Neural crest cell (in vitro differentiated cells): Measurements from ENCODE around the gene DTNBP1. TPM values are rescaled to one million over a fixed set of nuclear protein-coding genes. Genes with fewer than 3 reads are reported as not detected.

Experiments used
- DNase-seq: peaks from one replicate; pipeline ENCODE4 v3.0.0; 2021; ENCODE audit warnings: low read depth, mixed read lengths, low spot score
- H3K27ac Mint-ChIP-seq: one replicate; pipeline ENCODE4 v1.8.0; 2021; ENCODE audit warnings: mild to moderate bottlenecking, mixed read lengths; ENCODE audit not compliant: unreplicated experiment
- H3K27me3 Mint-ChIP-seq: 2 replicates; pipeline ENCODE4 v1.8.0; 2021; ENCODE audit warnings: low read depth, mild to moderate bottlenecking, mixed read lengths
- H3K36me3 Mint-ChIP-seq: 2 replicates; pipeline ENCODE4 v1.8.0; 2021; ENCODE audit warnings: low read depth, mild to moderate bottlenecking, mixed read lengths
- H3K4me1 Mint-ChIP-seq: 2 replicates; pipeline ENCODE4 v1.8.0; 2021; ENCODE audit warnings: mixed read lengths
- H3K4me3 Mint-ChIP-seq: one replicate; pipeline ENCODE4 v1.8.0; 2021; ENCODE audit warnings: mild to moderate bottlenecking, mixed read lengths
- H3K9me3 Mint-ChIP-seq: 2 replicates; pipeline ENCODE4 v1.8.0; 2021; ENCODE audit warnings: mixed read lengths
- CTCF ChIP-seq: fragments of 200-600 bp; sonication (generic); conservative IDR thresholded peaks from 2 replicates; pipeline ENCODE4 v1.5.0; 2021; ENCODE audit warnings: antibody characterized with exemption, mild to moderate bottlenecking
- total RNA-seq: library from RNA; stranded (reverse); gene quantifications from 2 replicates; pipeline ENCODE4 v1.2.1, GENCODE V29; 2021

The DTNBP1 gene
- total RNA-seq, 1 donor from 2014 or later, result 13.5 TPM

GRCh38 chr6:15512126-15512525 is 150.7 kb downstream of the DTNBP1 start:
- peak; percentile 25 for TF ChIP-seq CTCF
- peaks cover 31% of the 10 kb centered on the region for H3K36me3 Mint-ChIP-seq
- peak overlapping the region; percentile 78 for H3K27ac Mint-ChIP-seq
- no peaks in the 10 kb centered on the region for H3K27me3 Mint-ChIP-seq
- H3K4me3 Mint-ChIP-seq, result no peak overlapping the region
- no peak for DNase-seq
- peaks cover 10% of the 10 kb centered on the region for H3K4me1 Mint-ChIP-seq
- H3K9me3 Mint-ChIP-seq, result no peaks in the 10 kb centered on the region

- no peak overlapping the region for H3K4me3 Mint-ChIP-seq
- H3K27me3 Mint-ChIP-seq, result no peaks in the 10 kb centered on the region
- DNase-seq, result no peak
- peaks cover 10% of the 10 kb centered on the region for H3K4me1 Mint-ChIP-seq
- H3K27ac Mint-ChIP-seq, result peak overlapping the region; percentile 78
- no peaks in the 10 kb centered on the region for H3K9me3 Mint-ChIP-seq
- no peak for TF ChIP-seq CTCF
- H3K36me3 Mint-ChIP-seq, result peaks cover 31% of the 10 kb centered on the region
Measured at GRCh38 chr6:15511248-15512125, 151.3 kb downstream of the DTNBP1 start.

- Mint-ChIP-seq H3K9me3 (no peaks in the 10 kb centered on the region), H3K27ac (no peak overlapping the region), H3K27me3 (no peaks in the 10 kb centered on the region), H3K36me3 (peaks cover 27% of the 10 kb centered on the region), H3K4me3 (no peak overlapping the region), H3K4me1 (peaks cover 10% of the 10 kb centered on the region)
- no peak for TF ChIP-seq CTCF
- no peak for DNase-seq
Measured at GRCh38 chr6:15510536-15511247, 152.1 kb downstream of the DTNBP1 start.

- no peak for DNase-seq
- peaks cover 27% of the 10 kb centered on the region for H3K36me3 Mint-ChIP-seq
- peaks cover 10% of the 10 kb centered on the region for H3K4me1 Mint-ChIP-seq
- H3K4me3 Mint-ChIP-seq, result no peak overlapping the region
- H3K27ac Mint-ChIP-seq, result no peak overlapping the region
- TF ChIP-seq CTCF, result no peak
- H3K27me3 Mint-ChIP-seq, result no peaks in the 10 kb centered on the region
- H3K9me3 Mint-ChIP-seq, result no peaks in the 10 kb centered on the region
Measured at GRCh38 chr6:15510121-15510520, 152.7 kb downstream of the DTNBP1 start.

GRCh38 chr6:15509335-15509933 is 153.4 kb downstream of the DTNBP1 start:
- Mint-ChIP-seq H3K36me3 (peaks cover 21% of the 10 kb centered on the region), H3K27ac (peak overlapping the region; percentile 35), H3K27me3 (no peaks in the 10 kb centered on the region), H3K4me3 (no peak overlapping the region), H3K4me1 (peaks cover 10% of the 10 kb centered on the region), H3K9me3 (no peaks in the 10 kb centered on the region)
- DNase-seq, result no peak
- no peak for TF ChIP-seq CTCF
